Trophoblast cell (in vitro differentiated cells and primary cell): ENCODE results near the gene RWDD3.

Experiments
- DNase-seq, 2 donors: peaks; one replicate each; pipeline ENCODE4 v3.0.0-alpha.2; 2016
- H2AFZ ChIP-seq: 2 replicates; pipeline ENCODE4 v1.6.1; 2013; ENCODE audit warnings: low read length, moderate library complexity, mild to moderate bottlenecking; ENCODE audit not compliant: insufficient read depth, poor library complexity
- H2AK5ac ChIP-seq: 2 replicates; pipeline ENCODE4 v1.6.1; 2013; ENCODE audit warnings: mild to moderate bottlenecking, low read length
- H2BK120ac ChIP-seq: 2 replicates; pipeline ENCODE4 v1.6.1; 2013; ENCODE audit warnings: low read length, mild to moderate bottlenecking, moderate library complexity; ENCODE audit not compliant: insufficient read depth, poor library complexity
- H2BK12ac ChIP-seq: 2 replicates; pipeline ENCODE4 v1.6.1; 2013; ENCODE audit warnings: mild to moderate bottlenecking, low read length, moderate library complexity
- H2BK5ac ChIP-seq: 2 replicates; pipeline ENCODE4 v1.6.1; 2013; ENCODE audit warnings: low read length, low read depth, moderate library complexity, mild to moderate bottlenecking; ENCODE audit not compliant: poor library complexity
- H3K14ac ChIP-seq: 2 replicates; pipeline ENCODE4 v1.6.1; 2013; ENCODE audit warnings: mild to moderate bottlenecking, low read length
- H3K18ac ChIP-seq: 2 replicates; pipeline ENCODE4 v1.6.1; 2013; ENCODE audit warnings: mild to moderate bottlenecking, low read length
- H3K23ac ChIP-seq: 2 replicates; pipeline ENCODE4 v1.6.1; 2013; ENCODE audit warnings: low read length
- H3K27ac ChIP-seq: 2 replicates; pipeline ENCODE4 v1.5.1; 2013; ENCODE audit warnings: low read depth, mild to moderate bottlenecking, inconsistent platforms, low read length, moderate library complexity
- H3K27me3 ChIP-seq: 2 replicates; pipeline ENCODE4 v1.6.1; 2013; ENCODE audit warnings: inconsistent platforms, mild to moderate bottlenecking, low read length, moderate library complexity; ENCODE audit not compliant: insufficient read depth
- H3K36me3 ChIP-seq, 2 experiments: 1 replicate in 1 of 2; 2 replicates in 1 of 2; pipeline ENCODE4 v1.6.1; 2013; ENCODE audit warnings: low read length in 2 of 2, mild to moderate bottlenecking in 2 of 2, moderate library complexity in 1 of 2; ENCODE audit not compliant: insufficient read depth in 2 of 2, control insufficient read depth in 1 of 2
- H3K4ac ChIP-seq: 2 replicates; pipeline ENCODE4 v1.6.1; 2013; ENCODE audit warnings: low read depth, mild to moderate bottlenecking, low read length, moderate library complexity
- H3K4me1 ChIP-seq, 2 experiments: 1 replicate in 1 of 2; 2 replicates in 1 of 2; pipeline ENCODE4 v1.6.1; 2013; ENCODE audit warnings: low read length in 2 of 2, mild to moderate bottlenecking in 2 of 2, moderate library complexity in 1 of 2; ENCODE audit not compliant: insufficient read depth in 2 of 2, control insufficient read depth in 1 of 2
- H3K4me2 ChIP-seq: 2 replicates; pipeline ENCODE4 v1.6.1; 2013; ENCODE audit warnings: inconsistent platforms, mild to moderate bottlenecking, low read length, moderate library complexity
- H3K4me3 ChIP-seq: 2 replicates; pipeline ENCODE4 v1.5.1; 2013; ENCODE audit warnings: mild to moderate bottlenecking, low read depth, low read length, inconsistent platforms
- H3K79me1 ChIP-seq: one replicate; pipeline ENCODE4 v1.6.1; 2013; ENCODE audit warnings: low read length
- H3K79me2 ChIP-seq: 2 replicates; pipeline ENCODE4 v1.6.1; 2013; ENCODE audit warnings: low read length, mild to moderate bottlenecking; ENCODE audit not compliant: control insufficient read depth, insufficient read depth, poor library complexity
- H3K9ac ChIP-seq: 2 replicates; pipeline ENCODE4 v1.6.1; 2013; ENCODE audit warnings: mild to moderate bottlenecking, low read length
- H3K9me3 ChIP-seq: 2 replicates; pipeline ENCODE4 v1.6.1; 2013; ENCODE audit warnings: low read depth, mild to moderate bottlenecking, control low read depth, inconsistent platforms, low read length; ENCODE audit not compliant: insufficient read depth
- H4K12ac ChIP-seq: 2 replicates; pipeline ENCODE4 v1.6.1; 2013; ENCODE audit warnings: low read depth, mild to moderate bottlenecking, low read length, moderate library complexity
- H4K8ac ChIP-seq: 2 replicates; pipeline ENCODE4 v1.6.1; 2013; ENCODE audit warnings: low read depth, mild to moderate bottlenecking, low read length, moderate library complexity
- H4K91ac ChIP-seq: one replicate; pipeline ENCODE4 v1.6.1; 2013; ENCODE audit warnings: low read depth, mild to moderate bottlenecking, low read length, moderate library complexity
- WGBS: extraction: QIAGEN DNeasy Blood & Tissue Kit; methylation state at CpG from one replicate; pipeline ENCODE4 v1.1.7; 2013; ENCODE audit warnings: missing lambda C conversion rate; ENCODE audit not compliant: insufficient read length, insufficient coverage; ENCODE audit errors: extremely low coverage; 5-methylcytosine and 5-hydroxymethylcytosine counted together

RWDD3 gene

GRCh38 chr1:95233319-95233736 lies 682 bp upstream of the RWDD3 start:
- Histone ChIP-seq H3K9me3 (no peaks in the 10 kb centered on the region), H3K4ac (peak overlapping the region; percentile 80), H2AFZ (peak overlapping the region; percentile 100), H3K14ac (peak overlapping the region; percentile 97), H3K27me3 (no peaks in the 10 kb centered on the region), H2AK5ac (peak overlapping the region; percentile 88), H3K79me2 (peaks cover 7% of the 10 kb centered on the region), H2BK120ac (peak overlapping the region; percentile 96), H3K4me1 (peaks cover 4 to 9% of the 10 kb centered on the region in 2 experiments), H3K79me1 (peaks cover 11% of the 10 kb centered on the region), H2BK12ac (peak overlapping the region; percentile 54), H4K12ac (peak overlapping the region; percentile 94), H2BK5ac (peak overlapping the region; percentile 91), H4K91ac (peak overlapping the region; percentile 94), H3K18ac (peak overlapping the region; percentile 97), H3K23ac (no peak overlapping the region), H3K36me3 (no peaks in the 10 kb centered on the region), H3K4me3 (peak overlapping the region; percentile 66), H3K9ac (peak overlapping the region; percentile 6), H4K8ac (peak overlapping the region; percentile 92), H3K27ac (peak overlapping the region; percentile 24), H3K4me2 (peak overlapping the region; percentile 72)
- WGBS, result no CpG with 5 or more reads among the region's 14 CpGs
- DNase-seq, result peak in 1 of 2 donors; percentile 5

DNA sequence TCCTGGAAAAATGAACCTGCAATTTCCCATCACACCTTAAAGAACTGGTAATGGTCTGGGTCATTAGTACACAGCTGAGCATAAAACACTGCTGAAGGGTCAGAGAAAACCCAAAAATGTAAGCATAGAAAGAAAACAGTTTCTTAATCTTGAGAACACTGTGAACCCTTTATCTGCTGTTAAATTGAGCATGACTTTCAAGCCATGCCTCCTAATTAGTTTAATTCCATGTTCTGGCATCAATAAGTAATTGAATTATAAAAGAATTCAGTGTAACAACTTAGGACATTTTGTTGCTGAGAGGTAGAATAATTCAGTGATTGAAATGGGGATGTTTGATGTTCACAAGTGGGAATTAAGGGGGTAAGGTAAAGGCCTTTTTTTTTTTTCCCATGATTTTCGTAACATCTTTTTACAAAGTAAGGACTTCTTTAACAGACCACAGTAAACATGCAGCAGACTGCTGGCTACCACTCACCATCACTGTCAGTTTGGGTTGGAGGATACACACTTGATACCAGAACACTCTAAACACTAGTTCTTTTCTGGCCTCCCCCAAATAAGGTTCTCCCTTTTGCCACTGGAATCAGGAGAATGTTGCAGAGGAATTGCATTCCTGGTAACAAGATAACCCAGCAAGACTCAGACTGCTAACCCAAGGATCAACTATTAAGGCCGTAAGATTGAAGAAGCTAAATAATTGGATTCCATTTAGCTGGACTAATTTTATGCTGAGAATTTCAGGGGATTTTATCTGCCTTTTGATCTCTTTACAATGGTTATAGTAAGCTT lies 3.0 kb downstream of the RWDD3 start:
- no peak overlapping the region for H3K9ac ChIP-seq
- H2BK5ac ChIP-seq, result no peak overlapping the region
- H3K18ac ChIP-seq, result no peak overlapping the region
- H3K9me3 ChIP-seq, result peaks cover 2% of the 10 kb centered on the region
- no peak overlapping the region for H2AFZ ChIP-seq
- no peak overlapping the region for H2BK12ac ChIP-seq
- H3K79me1 ChIP-seq, result peaks cover 11% of the 10 kb centered on the region
- no peak overlapping the region for H3K14ac ChIP-seq
- no peak overlapping the region for H3K4me3 ChIP-seq
- H4K12ac ChIP-seq, result no peak overlapping the region
- H4K8ac ChIP-seq, result no peak overlapping the region
- H3K79me2 ChIP-seq, result peaks cover 7% of the 10 kb centered on the region
- no peak overlapping the region for H4K91ac ChIP-seq
- no peak overlapping the region for H2AK5ac ChIP-seq
- H3K36me3 ChIP-seq, result peaks cover 1 to 9% of the 10 kb centered on the region in 2 experiments
- H3K27me3 ChIP-seq, result no peaks in the 10 kb centered on the region
- no peak overlapping the region for H2BK120ac ChIP-seq
- no peak overlapping the region for H3K4me2 ChIP-seq
- H3K27ac ChIP-seq, result no peak overlapping the region
- peaks cover 4 to 9% of the 10 kb centered on the region in 2 experiments for H3K4me1 ChIP-seq
- DNase-seq, result peak in 1 of 2 donors; percentile 33
- H3K4ac ChIP-seq, result no peak overlapping the region
- no peak overlapping the region for H3K23ac ChIP-seq
- no CpG with 5 or more reads among the region's 2 CpGs for WGBS

DNA sequence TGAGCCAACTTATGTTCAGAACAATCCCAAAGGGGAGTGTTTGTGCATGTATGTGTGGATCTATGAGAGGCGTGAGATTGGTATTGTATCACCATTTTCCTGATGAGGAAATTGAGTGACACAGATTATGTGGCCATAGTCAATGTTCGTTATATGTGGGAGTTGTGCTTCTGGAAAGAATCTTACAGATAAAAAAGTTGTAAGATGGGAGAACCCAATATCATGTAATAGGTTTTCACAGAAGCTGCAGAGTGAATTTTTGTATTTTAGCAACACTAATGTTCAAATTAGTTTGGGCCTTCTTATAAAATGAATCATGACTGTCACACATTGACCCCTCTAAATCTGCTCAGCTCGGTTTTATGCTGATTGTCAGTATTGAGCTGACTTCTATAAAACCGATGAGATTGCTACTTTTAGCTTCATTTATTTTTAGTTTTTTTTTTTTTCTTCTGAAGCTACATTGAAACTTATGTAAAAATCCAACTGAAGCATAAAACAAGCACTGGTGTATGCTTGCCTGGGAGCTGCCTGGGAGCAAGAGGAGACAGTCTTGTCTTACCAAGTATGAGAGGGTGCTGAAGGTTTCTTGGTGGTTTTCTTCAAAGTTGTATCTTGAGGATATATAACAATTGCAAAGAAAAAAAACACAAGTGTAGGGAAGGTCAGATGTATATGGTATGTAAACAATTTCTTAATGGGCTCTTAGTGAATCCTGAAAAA lies 4.1 kb downstream of the RWDD3 start:
- no peaks in the 10 kb centered on the region for H3K27me3 ChIP-seq
- peak overlapping the region; percentile 64 for H3K23ac ChIP-seq
- peaks cover 10% of the 10 kb centered on the region for H3K79me1 ChIP-seq
- peaks cover 2% of the 10 kb centered on the region for H3K9me3 ChIP-seq
- no peak overlapping the region for H4K8ac ChIP-seq
- peak overlapping the region; percentile 37 for H3K4ac ChIP-seq
- H2BK12ac ChIP-seq, result no peak overlapping the region
- peaks cover 7% of the 10 kb centered on the region for H3K79me2 ChIP-seq
- H3K27ac ChIP-seq, result no peak overlapping the region
- H3K4me3 ChIP-seq, result no peak overlapping the region
- no peak overlapping the region for H2BK5ac ChIP-seq
- peaks cover 1 to 9% of the 10 kb centered on the region in 2 experiments for H3K36me3 ChIP-seq
- peaks cover 3 to 8% of the 10 kb centered on the region in 2 experiments for H3K4me1 ChIP-seq
- no peak for DNase-seq
- H2BK120ac ChIP-seq, result no peak overlapping the region
- no peak overlapping the region for H2AK5ac ChIP-seq
- H4K91ac ChIP-seq, result no peak overlapping the region
- no peak overlapping the region for H3K14ac ChIP-seq
- no peak overlapping the region for H3K18ac ChIP-seq
- H3K4me2 ChIP-seq, result no peak overlapping the region
- H4K12ac ChIP-seq, result no peak overlapping the region
- no peak overlapping the region for H3K9ac ChIP-seq
- no CpG with 5 or more reads among the region's 4 CpGs for WGBS
- H2AFZ ChIP-seq, result no peak overlapping the region

GRCh38 chr1:95245029-95245428 lies 11.0 kb downstream of the RWDD3 start:
- no peak overlapping the region for H3K4me3 ChIP-seq
- H3K36me3 ChIP-seq, result peaks cover 6 to 16% of the 10 kb centered on the region in 2 experiments
- no peak for DNase-seq
- H3K4me1 ChIP-seq, result no peaks in the 10 kb centered on the region
- H3K18ac ChIP-seq, result no peak overlapping the region
- no peak overlapping the region for H2BK5ac ChIP-seq
- no peaks in the 10 kb centered on the region for H3K27me3 ChIP-seq
- H3K79me2 ChIP-seq, result no peaks in the 10 kb centered on the region
- no peak overlapping the region for H4K12ac ChIP-seq
- peaks cover 2% of the 10 kb centered on the region for H3K9me3 ChIP-seq
- H3K9ac ChIP-seq, result no peak overlapping the region
- H2BK12ac ChIP-seq, result no peak overlapping the region
- H2AFZ ChIP-seq, result no peak overlapping the region
- no peak overlapping the region for H3K23ac ChIP-seq
- no peak overlapping the region for H3K4me2 ChIP-seq
- no peak overlapping the region for H2AK5ac ChIP-seq
- no peak overlapping the region for H4K8ac ChIP-seq
- H3K27ac ChIP-seq, result no peak overlapping the region
- H4K91ac ChIP-seq, result no peak overlapping the region
- H3K79me1 ChIP-seq, result no peaks in the 10 kb centered on the region
- H2BK120ac ChIP-seq, result no peak overlapping the region
- H3K4ac ChIP-seq, result no peak overlapping the region
- no CpG with 5 or more reads among the region's 1 CpG for WGBS
- no peak overlapping the region for H3K14ac ChIP-seq
